MM.1S (cell line): ENCODE results near the gene POGK.

Experiments
- CTCF ChIP-seq: fragments of 300-600 bp; sonication (generic); IDR thresholded peaks from 2 replicates; pipeline ENCODE4 v1.5.1; 2016; ENCODE audit warnings: antibody characterized with exemption, low read length, mixed read lengths
- EZH2phosphoT487 ChIP-seq: fragments of 300-600 bp; sonication (generic); IDR thresholded peaks from 2 replicates; pipeline ENCODE4 v1.6.1; 2018; ENCODE audit warnings: antibody characterized with exemption, low read length

GRCh38 chr1:166811691-166812090 is 27.6 kb upstream of the POGK start:
- TF ChIP-seq EZH2phosphoT487 (no peak), CTCF (no peak)
